Heart left ventricle (tissue), 13 donors: Measurements from ENCODE around the gene FGD4.

Experiments used
- CTCF ChIP-seq, 12 donors: fragments of 200-600 bp; sonication (generic) in 4 of 12; IDR thresholded peaks; one replicate each; pipeline versions ENCODE4 v1.5.0 to v1.8.0; 2018 to 2022; ENCODE audit warnings: antibody characterized with exemption in 12 of 12, mild to moderate bottlenecking in 5 of 12
- POLR2A ChIP-seq, 2 donors: fragments of 450-650 bp; IDR thresholded peaks; one replicate each; pipeline ENCODE4 v1.6.1; 2017; ENCODE audit warnings: antibody characterized with exemption in 2 of 2, mild to moderate bottlenecking in 2 of 2, moderate library complexity in 2 of 2
- donor health status: ischemic (EF 13 %, LVEDD 7.1; RV severe dilation, severe dysfunction).
- donor health status: DM: no; HTN: yes; CAD: no.
- donor health status: DM: no; HTN: no; CAD: no.
- donor health status: ischemic (EF 25% LVEDD 6.9; RV normal size, moderate dysfunction).
- donor health status: ischemic (EF 25% LVEDD 5.7; RV mildly dilated, moderate dysfunction).
- donor health status: ischemic (EF 35%, LVEDD 5.7; RV mildly dilated, moderate dysfunction).
- donor health status: nonischemic (EF 11% LVEDD 7.7; RV severe dilation, severe dysfunction).
- donor health status: DM: yes; HTN: yes; CAD: no.
- donor health status: PGD.
- donor health status: ischemic (EF 29% LVEDD 5.4; RV normal size, mild dysfunction).
- donor health status: nonischemic (EF 23%, LVEDD 6.1; RV moderate dilation, normal function).

DNA sequence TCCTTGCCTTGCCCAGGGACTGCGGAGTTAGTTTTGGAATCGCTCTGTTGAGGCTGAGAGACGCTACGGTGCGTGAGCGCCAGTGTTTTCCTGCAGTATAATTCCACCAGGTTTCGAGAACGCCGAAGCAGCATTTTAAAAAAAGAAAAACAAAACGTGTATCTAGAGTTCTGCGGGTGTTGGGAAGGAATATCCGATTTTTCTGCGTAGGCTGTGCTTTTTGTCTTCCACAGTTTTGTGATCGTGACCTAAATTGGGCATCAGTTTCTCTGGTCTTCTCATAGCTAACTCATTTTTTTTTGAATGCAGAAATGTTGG lies 280.5 kb downstream of the FGD4 start:
- TF ChIP-seq POLR2A (IDR thresholded peaks at IDR 0.05) (no peak), CTCF (IDR thresholded peaks at IDR 0.05) (no peak)
